Muscle of back (tissue), 13 donors: Measurements from ENCODE around the gene MYOZ1. TPM values are rescaled to one million over a fixed set of nuclear protein-coding genes. Genes with fewer than 3 reads are reported as not detected.
"Not testable (repeated sequence)": the region's sequence is repeated elsewhere in the genome, so short reads cannot be mapped to it uniquely, and the experiment has no call there.

Source experiments
- DNase-seq, 3 donors: peaks; one replicate each; pipeline versions ENCODE4 v3.0.0 to v3.0.0-alpha.2; 2013
- long read RNA-seq, 9 donors: transcript quantifications; one replicate each; lab custom pipeline, GENCODE V29; 2026
- polyA plus RNA-seq, 10 donors: library from polyadenylated mRNA; unstranded; fragments of 120-200 nt; gene quantifications; one replicate each; pipeline ENCODE4 v1.2.1, GENCODE V29; 2013; ENCODE audit not compliant: insufficient read length in 10 of 10

Gene MYOZ1, protein sequence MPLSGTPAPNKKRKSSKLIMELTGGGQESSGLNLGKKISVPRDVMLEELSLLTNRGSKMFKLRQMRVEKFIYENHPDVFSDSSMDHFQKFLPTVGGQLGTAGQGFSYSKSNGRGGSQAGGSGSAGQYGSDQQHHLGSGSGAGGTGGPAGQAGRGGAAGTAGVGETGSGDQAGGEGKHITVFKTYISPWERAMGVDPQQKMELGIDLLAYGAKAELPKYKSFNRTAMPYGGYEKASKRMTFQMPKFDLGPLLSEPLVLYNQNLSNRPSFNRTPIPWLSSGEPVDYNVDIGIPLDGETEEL
- polyA plus RNA-seq: 100 to 1,000 TPM; 161 to 618 (median 528) TPM
- long read RNA-seq, donor 1, transcript MYOZ1-201 (6 exons, 1,541 nt): major isoform, 167 of 550 reads
- long read RNA-seq, donor 1, partial matches to known transcripts: 339 of 550 reads
- long read RNA-seq, donor 1, other reads (novel, unspliced or antisense): 44 of 550 reads
- long read RNA-seq, donor 2, transcript MYOZ1-201 (6 exons, 1,541 nt): major isoform, 134 of 486 reads
- long read RNA-seq, donor 2, partial matches to known transcripts: 306 of 486 reads
- long read RNA-seq, donor 2, other reads (novel, unspliced or antisense): 46 of 486 reads
- long read RNA-seq, donor 3: 0 reads
- long read RNA-seq, donor 4, transcript MYOZ1-201 (6 exons, 1,541 nt): major isoform, 62 of 261 reads
- long read RNA-seq, donor 4, partial matches to known transcripts: 162 of 261 reads
- long read RNA-seq, donor 4, other reads (novel, unspliced or antisense): 37 of 261 reads
- long read RNA-seq, donor 5, transcript MYOZ1-201 (6 exons, 1,541 nt): major isoform, 96 of 252 reads
- long read RNA-seq, donor 5, partial matches to known transcripts: 131 of 252 reads
- long read RNA-seq, donor 5, other reads (novel, unspliced or antisense): 25 of 252 reads
- long read RNA-seq, donor 6, transcript MYOZ1-201 (6 exons, 1,541 nt): major isoform, 154 of 454 reads
- long read RNA-seq, donor 6, partial matches to known transcripts: 270 of 454 reads
- long read RNA-seq, donor 6, other reads (novel, unspliced or antisense): 30 of 454 reads
- long read RNA-seq, donor 7, transcript MYOZ1-201 (6 exons, 1,541 nt): major isoform, 77 of 257 reads
- long read RNA-seq, donor 7, partial matches to known transcripts: 168 of 257 reads
- long read RNA-seq, donor 7, other reads (novel, unspliced or antisense): 12 of 257 reads
- long read RNA-seq, donor 8, transcript MYOZ1-201 (6 exons, 1,541 nt): major isoform, 28 of 76 reads
- long read RNA-seq, donor 8, partial matches to known transcripts: 48 of 76 reads
- long read RNA-seq, donor 8, other reads (novel, unspliced or antisense): 0 of 76 reads
- long read RNA-seq, donor 9, transcript MYOZ1-201 (6 exons, 1,541 nt): major isoform, 23 of 33 reads
- long read RNA-seq, donor 9, partial matches to known transcripts: 10 of 33 reads
- long read RNA-seq, donor 9, other reads (novel, unspliced or antisense): 0 of 33 reads

GRCh38 chr10:73641328-73642060 is at the start of gene MYOZ1:
MYOZ1 (minus strand) TSS chr10:73641474; CDS start chr10:73640017, 1,457 bp downstream.
- peak in 2 of 3 donors; percentile 32 to 36 for DNase-seq

DNA sequence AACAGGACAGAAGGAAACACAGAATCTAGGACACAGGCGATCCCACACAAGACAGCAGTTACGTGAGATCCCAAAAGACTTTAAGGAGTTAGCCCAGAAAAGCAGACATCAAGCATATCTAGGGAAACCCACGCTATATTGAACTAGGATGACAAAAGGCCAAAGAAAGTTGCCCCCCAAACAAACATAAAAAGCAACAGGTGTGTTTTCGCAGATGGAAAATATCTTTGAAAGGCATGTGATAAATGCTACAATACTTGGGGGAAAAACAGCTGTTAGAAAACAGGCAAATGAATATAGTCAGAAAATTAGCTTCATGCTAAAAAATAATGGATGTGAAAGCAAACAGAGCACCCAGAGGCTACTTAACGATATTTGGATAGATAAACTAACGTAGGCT is 49.5 kb upstream of the MYOZ1 start:
- DNase-seq: not testable (repeated sequence)

GRCh38 chr10:73689596-73689995 is 48.3 kb upstream of the MYOZ1 start:
- not testable (repeated sequence) for DNase-seq

GRCh38 chr10:73687641-73688040 is 46.4 kb upstream of the MYOZ1 start:
- not testable (repeated sequence) for DNase-seq

DNA sequence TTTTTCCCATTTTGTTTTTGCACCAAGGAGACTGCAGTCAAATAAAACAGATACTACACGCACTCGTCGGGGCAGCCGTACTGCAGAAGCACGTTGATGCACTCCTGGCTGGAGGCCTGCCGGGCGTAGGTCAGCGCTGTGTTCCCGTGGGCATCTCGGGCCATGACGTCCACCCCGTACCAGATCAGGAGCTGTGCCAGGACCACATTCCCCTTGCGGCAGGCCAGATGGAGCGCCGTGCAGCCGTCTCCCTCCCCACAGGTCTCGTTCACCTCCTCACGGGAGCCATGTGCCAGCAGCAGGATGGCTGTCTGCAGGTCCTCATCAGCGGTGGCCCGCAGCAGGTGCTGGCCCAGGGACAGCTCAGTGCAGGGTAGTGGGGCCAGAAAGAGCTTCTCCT is 33.3 kb upstream of the MYOZ1 start:
- not testable (repeated sequence) for DNase-seq

DNA sequence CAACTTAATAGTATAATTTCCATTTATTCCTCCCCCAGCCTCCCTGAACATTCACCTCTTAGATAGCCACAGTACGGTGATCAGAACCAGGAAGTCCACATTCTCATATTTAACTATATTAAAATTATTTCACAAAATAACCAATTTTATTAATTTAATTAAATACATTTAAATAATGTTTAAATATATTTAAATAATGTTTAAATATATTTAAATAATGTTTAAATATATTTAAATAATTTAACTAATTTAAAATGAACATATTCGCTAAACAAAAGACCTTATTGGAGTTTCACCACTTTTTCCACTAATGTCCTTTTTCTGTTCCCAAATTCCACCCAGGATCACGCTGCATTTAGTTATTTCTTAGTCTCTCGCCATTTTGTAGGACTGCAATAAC is 27.1 kb upstream of the MYOZ1 start:
- DNase-seq: not testable (repeated sequence)

DNA sequence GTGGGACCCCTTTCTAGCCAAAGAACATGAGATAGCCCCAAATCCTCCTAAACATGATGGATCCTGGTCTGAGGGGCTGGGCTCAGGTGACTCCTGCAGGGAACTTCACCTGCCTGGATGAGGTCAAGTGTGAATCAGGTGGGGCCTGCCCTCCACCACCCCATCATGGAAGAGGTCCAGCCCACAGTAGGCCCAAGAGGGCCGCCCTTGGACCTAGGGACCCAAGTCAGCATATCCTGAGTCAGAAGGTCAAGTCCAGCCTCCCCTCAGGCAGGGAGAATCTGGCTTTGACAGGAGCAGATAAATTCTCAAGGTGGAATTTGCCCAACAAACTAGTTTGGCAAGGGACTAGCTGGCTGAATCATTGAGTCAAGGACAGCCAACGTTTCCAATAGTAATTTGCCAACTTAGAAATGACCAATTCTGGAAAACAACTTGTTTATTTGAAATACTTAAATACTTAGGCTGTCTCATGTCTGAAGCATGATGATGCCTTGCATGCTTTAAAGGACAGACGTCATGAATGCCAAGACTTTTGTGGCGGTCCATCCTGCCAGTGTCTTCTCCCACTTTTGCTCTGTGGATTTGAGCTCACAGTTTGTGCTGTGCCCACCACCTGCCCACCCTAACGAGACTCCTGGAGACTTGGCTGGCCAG is 25.0 kb upstream of the MYOZ1 start:
- DNase-seq: not testable (repeated sequence)

- not testable (repeated sequence) for DNase-seq
Observed at GRCh38 chr10:73665581-73665980, 24.3 kb upstream of the MYOZ1 start.

- DNase-seq: not testable (repeated sequence)
Observed at GRCh38 chr10:73664156-73665040, 23.1 kb upstream of the MYOZ1 start.

DNA sequence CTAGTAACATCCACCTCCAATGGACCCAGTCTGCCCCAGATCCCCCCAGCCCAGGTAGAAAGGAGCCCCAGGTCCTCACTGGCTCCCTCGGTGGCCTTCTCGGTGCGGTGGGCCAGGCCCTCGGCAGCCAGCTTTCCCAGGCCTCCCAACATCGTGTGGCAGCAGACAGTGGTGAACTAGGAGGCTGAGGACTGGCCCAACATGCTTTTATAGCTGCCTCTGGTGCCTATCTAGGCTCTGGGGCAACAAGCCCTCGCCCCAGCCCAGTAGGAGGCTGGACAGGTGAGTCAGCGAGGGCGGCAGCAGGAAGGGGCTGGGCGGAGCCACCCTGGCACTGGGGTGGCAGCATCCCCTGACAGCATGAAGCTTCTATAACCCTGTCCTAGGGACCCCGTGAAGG is 22.3 kb upstream of the MYOZ1 start:
- not testable (repeated sequence) for DNase-seq

GRCh38 chr10:73662705-73663104 is 21.4 kb upstream of the MYOZ1 start:
- not testable (repeated sequence) for DNase-seq

- peak; percentile 58 to 79 (median 67) for DNase-seq
Observed at GRCh38 chr10:73655990-73656298, 14.7 kb upstream of the MYOZ1 start, which contains the start of gene SYNPO2L. SYNPO2L (minus strand) TSS chr10:73656029; CDS start chr10:73655922, 107 bp downstream.

DNA sequence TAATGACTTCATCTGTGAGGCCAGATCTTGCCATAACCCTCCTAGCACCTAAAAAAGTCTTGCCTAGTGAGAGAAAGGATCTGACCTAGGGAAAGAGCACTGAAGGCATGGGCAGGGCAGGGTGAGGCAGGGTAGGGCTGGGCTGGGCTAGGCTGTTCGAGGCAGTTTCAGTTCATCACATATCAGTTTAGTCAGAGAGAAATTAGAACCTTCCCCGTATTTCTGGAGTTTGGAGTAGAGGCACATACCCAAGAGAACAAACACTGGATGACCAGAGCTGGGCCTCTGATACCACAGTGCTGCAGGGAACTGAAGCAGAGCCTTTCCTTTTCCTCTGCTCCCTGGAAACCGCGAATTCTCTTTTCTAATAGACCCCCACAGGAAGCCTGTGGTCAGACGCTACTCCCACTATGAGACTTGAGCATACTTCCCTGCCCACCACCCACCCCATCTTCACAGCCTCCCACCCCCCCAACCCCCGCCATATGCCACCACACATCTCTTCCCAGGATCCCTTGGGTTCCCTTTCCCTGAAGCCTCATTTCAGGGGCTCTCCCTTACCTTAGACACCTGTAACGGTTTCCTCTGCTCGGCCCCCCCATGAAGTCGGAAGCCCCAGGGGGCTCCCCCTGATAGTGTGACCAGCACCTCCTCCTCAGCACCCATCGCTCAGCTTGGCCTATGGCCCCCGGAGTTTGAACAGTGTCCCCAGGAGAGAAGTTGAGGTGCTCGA is 14.1 kb upstream of the MYOZ1 start:
- DNase-seq: no peak

DNA sequence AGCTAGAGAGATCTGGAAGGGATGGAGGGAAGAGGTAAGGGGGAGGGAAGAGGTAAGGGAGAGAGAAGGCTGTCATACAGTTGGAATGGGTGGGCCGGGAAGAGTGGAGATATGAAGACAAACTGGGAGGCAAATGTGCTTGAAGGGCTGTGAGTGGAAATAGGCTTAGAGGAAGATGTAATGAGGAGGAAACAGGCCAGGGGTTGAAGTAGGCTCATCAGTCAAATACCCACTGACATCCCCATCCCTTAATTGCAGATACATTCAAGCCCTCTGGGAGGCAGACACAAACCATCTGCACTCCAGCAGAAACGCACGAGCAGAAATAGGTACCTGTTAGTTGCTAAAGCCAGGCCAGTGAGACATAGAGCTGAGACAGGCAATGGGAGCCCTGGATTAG is 12.4 kb upstream of the MYOZ1 start:
- peak in 1 of 3 donors; percentile 31 for DNase-seq

GRCh38 chr10:73653195-73653594 is 11.9 kb upstream of the MYOZ1 start:
- no peak for DNase-seq

- DNase-seq: peak; percentile 69 to 82 (median 79)
Observed at GRCh38 chr10:73650537-73651331, 9.5 kb upstream of the MYOZ1 start.

DNA sequence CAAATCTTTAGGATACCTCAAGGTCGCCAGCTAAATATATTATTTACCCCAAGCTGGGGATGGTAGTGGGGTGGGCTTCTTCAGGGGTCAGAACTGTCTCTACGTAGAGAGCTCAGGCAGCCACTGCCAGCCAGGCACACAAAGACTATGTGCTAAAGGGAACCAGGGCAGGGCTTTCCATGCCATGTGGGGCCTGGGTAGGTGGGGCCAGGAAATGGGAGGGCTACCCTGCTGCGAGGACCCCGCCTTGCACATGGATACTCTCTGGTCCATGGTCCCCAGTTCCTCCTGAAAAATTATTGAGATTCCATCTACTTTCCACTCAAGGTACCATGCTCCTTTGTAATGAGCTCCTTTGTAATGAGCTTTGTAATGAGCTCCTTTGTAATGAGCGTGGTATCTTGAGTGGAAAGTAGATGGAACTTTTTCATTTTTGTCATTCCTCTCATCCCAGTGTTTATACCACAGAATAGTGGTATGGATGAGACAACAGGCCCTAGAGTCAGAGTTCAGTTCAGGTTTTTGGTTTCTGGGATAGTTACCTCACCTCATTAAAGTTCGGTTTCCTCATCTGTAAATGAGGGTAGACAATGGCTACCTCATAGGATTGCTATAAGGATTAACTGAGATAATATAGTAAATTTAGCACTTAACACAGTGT is 8.7 kb upstream of the MYOZ1 start:
- peak in 1 of 3 donors; percentile 27 for DNase-seq
